Measurements from ENCODE around the gene RUNX1.

The RUNX1 gene

GRCh38 chr21:34821717-34822116, 227.4 kb downstream of the RUNX1 start:
- no peak for DNase-seq (ENCODE audit: low spot score)
- TF ChIP-seq CTCF (IDR thresholded peaks at IDR 0.05): no peak
- H3K4me3 ChIP-seq: no peak overlapping the region
- no peak overlapping the region for H3K27ac ChIP-seq

GRCh38 chr21:34820051-34820450, 229.1 kb downstream of the RUNX1 start:
- TF ChIP-seq CTCF (IDR thresholded peaks at IDR 0.05): no peak
- Histone ChIP-seq H3K27ac (no peak overlapping the region), H3K4me3 (no peak overlapping the region)
- no peak for DNase-seq (ENCODE audit: low spot score)

- H3K4me3 ChIP-seq: no peak overlapping the region
- H3K27ac ChIP-seq: no peak overlapping the region
- no peak for DNase-seq (ENCODE audit: low spot score)
- no peak for TF ChIP-seq CTCF (IDR thresholded peaks at IDR 0.05)
Measured at GRCh38 chr21:34819357-34819999, 229.6 kb downstream of the RUNX1 start.

- peak overlapping the region in 1 of 2 donors; percentile 22 for H3K27ac ChIP-seq
- no peak for DNase-seq (ENCODE audit: low spot score)
- TF ChIP-seq CTCF (IDR thresholded peaks at IDR 0.05): no peak
Measured at GRCh38 chr21:34818662-34819158, 230.4 kb downstream of the RUNX1 start.

GRCh38 chr21:34817821-34818661, 231.1 kb downstream of the RUNX1 start:
- no peak for DNase-seq (ENCODE audit: low spot score)
- Histone ChIP-seq H3K4me3 (no peak overlapping the region), H3K27ac (peak overlapping the region in 1 of 2 donors; percentile 22)
- TF ChIP-seq CTCF (IDR thresholded peaks at IDR 0.05): no peak

More at GRCh38 chr21:34818662-34819158, 230.4 kb downstream of the RUNX1 start:
- H3K4me3 ChIP-seq: no peak overlapping the region

- TF ChIP-seq CTCF (IDR thresholded peaks at IDR 0.05): no peak
- H3K27ac ChIP-seq: no peak overlapping the region
- no peak overlapping the region for H3K4me3 ChIP-seq
- no peak for DNase-seq (ENCODE audit: low spot score)
Measured at GRCh38 chr21:34815831-34816705, 233.0 kb downstream of the RUNX1 start.
